Measurements from ENCODE around the gene ZNF236. TPM values are rescaled to one million over a fixed set of nuclear protein-coding genes. Genes with fewer than 3 reads are reported as not detected.
"Not testable (repeated sequence)": the region's sequence is repeated elsewhere in the genome, so short reads cannot be mapped to it uniquely, and the experiment has no call there.

Gene ZNF236
- total RNA-seq, 2 donors from 2014 or later = 11.7 to 12.1 TPM

DNA sequence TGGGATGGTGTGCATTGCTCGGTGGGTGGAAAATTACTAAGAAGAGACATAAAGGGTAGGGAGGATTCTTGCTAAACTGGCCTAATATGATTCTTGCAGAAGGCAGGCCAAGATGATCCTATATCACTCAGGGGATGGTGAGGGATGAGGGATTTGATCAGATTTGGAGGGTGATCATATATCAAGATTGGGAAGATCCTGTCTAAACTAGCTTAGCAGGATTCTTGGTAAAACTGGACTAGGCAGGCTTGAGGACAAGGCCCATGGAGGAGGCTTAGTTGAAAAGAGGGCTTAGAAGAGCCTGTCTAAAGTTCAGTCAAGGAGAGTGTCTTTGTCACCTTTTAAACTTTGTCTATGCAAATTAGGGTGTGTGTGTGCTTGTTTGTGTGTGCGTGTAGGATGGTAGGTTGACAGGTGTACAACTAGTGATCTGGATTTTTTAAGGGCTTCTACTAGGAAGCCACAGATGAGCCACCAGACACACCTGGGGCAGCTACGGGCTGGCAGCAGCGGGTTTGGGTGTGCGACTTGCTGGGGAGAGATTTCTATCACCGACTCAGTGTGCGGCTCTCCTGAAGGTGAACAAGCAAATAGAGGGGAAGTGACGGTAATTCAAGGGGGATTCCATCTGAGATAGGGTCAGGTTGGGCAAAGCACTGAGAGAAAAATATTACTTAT is 168.1 kb downstream of the ZNF236 start:
- intact Hi-C loops (cut with DNase I); DNase-seq; ATAC-seq: not testable (repeated sequence)

DNA sequence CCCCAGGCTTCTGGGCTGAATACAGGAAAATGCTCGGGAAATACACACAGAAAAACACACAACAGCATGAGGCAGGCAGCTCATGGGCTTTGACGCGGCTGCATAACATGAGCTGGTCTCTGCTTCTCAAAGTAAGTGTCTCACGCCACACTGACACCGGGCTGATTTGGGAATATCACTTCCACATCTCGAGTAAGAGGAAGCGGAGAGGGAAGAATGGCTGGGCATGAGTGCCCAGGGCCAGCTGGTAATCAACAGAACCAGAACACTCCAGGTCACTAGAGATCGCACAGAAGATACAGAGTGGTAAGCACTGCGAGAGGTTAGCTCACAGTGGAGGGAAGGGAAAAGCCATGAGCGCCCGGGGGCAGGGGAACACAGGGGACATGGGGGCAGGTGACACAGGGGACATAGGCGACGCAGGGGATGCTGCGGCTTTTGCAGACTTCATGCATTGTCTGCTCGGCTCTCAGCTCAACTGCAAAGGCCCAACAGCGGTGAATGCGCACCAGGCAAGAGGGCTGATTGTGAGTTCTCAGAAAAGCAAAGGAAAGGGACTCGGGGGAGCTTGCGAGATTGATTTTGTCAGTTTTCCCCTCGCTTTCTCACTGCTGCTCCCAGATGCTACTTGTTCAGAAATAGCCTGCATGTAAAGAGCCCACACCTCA is 168.8 kb downstream of the ZNF236 start:
- ATAC-seq (peak in 1 of 2 donors; percentile 11), DNase-seq (no peak)
- intact Hi-C loops (cut with DNase I) = no loop called here

DNA sequence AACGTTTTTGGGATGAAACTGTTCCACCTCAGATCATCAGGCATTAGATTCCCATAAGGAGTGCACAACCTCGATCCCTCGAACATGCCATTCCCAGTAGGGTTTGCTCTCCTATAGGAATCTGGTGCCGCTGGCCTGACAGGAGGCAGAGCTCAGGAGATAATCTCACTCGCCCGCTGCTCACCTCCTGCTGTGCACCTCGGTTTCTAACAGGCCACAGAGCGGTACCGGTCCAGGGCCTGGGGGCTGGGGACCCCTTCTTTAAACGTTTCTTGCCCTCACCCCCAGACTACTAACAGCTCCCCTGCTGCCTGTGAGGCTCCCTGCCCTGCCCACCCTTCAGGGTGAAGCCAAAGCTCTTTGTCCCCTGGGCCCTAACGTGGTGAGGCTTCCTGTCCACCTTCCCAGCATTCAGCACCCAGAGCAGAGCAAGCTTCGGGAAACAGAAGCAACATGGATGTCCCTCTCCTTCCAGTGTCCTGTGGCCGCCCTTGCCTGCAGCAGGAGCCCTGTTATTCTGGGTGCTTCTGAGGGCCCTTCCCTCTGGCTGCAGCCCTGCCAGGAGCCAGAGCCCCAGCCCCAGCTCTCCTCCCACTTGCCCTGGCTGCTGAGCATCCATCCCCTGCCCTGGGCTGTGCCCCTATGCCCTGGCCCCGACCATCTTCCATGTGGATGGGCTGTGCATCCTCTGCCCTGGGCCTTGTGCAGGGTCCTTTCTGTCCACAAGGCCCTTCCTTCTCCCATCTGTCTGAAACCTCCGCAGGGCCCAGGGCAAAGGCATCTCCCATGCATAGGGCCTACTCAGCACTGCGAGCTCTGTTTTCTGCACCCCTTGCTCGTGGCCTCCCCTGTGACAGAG is 170.1 kb downstream of the ZNF236 start:
- no peak for ATAC-seq
- DNase-seq = no peak
- intact Hi-C loops (cut with DNase I) = no loop called here

DNA sequence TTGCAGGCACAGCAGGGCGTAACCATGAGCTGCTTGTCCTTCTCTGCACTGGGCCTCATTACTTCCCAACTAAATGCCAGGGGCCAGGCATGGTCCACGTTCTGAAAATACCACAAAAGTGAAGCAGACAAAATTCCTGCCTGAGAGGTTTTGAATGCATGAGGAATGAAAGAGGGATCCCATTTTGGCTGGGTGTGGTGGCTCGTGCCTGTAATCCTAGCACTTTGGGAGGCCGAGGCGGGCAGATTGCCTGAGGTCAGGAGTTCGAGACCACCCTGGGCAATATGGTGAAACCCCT is 170.7 kb downstream of the ZNF236 start:
- intact Hi-C loops (cut with DNase I) = no loop called here
- DNase-seq = no peak
- no peak for ATAC-seq

DNA sequence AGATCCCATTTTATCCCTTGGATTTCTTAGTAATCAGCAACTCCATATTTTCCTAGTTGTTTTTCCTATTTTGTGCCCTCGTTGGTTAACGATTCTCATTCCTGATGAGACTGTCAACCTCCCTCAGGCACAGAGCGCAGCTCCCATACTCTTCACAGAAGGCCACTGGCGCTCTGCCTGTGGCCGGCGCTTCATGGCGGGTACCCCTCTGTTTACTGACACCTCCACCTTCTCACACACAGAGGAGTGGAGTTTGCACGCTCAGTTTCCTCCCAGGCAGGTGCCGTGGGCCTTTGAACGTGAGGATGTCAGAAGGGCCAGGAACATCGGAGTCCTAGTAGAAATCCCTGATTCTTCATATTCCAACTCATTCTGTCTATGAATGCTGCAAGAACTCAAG is 171.2 kb downstream of the ZNF236 start:
- intact Hi-C loops (cut with DNase I) = no loop called here
- DNase-seq (no peak), ATAC-seq (no peak)

DNA sequence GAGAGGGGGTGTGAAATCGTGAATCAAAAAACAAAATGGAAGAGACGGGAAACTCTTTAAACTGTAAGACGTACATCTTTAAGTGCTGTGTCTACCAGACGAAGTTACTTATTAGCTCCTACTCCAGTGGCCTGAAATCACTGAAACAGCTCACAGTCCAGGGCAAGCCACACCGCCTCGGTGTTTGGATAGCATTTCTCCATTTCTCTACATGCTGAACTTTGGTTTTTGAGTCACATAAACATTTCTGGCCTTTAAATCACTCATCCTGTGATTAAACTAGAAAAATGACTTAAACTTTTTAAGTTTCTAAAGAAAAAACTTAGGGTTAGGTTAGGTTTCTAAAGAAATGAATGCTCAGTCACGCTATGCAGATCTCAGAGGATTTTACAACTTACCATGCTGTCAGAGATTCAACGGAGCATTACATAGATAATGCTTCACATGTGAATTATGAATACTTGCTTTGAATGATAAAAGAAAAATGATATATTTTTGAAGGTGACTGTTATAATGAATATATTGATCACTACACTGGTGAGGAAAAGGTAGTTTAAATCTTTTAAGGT is 171.8 kb downstream of the ZNF236 start:
- no peak for DNase-seq
- no peak for ATAC-seq
- intact Hi-C loops (cut with DNase I) = no loop called here

DNA sequence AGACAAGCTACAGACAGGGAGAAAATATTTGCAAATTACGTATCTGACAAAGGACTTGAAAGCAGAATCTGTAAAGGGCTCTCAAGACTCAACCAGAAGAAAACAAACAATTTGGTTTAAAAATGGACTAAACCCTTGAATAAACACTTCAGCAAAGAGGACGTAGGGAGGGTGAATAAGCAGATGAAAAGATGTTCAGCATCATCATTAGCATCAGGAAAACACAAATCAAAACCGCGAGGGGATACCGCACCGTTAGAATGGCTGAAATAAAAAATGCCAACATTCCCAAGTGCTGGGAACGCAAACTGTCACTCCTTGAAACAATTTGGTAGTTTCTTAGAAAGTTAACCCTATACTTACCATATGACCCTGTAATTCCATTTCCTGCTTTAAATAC is 173.5 kb downstream of the ZNF236 start:
- no peak for DNase-seq
- no peak for ATAC-seq
- intact Hi-C loops (cut with DNase I) = no loop called here

DNA sequence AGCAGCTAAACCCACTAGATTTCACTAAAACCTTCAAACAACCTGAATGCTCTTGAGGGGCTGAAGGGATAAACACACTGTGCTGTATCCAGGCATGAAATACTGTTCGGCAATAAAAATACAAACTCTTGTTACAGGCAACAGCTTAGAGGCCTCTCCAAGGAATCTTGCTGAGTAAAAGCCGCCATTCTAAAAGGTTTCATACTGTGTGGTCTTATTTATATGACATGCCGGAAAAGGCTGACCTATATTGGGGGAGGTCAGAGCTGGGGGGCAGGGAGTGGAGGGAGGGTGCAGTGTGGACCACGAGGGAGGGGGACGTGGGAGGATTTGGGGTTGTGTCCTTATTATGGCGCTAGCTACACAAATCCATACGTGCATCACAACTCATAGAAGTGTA is 174.1 kb downstream of the ZNF236 start:
- no peak for ATAC-seq
- DNase-seq = no peak
- intact Hi-C loops (cut with DNase I) = no loop called here

DNA sequence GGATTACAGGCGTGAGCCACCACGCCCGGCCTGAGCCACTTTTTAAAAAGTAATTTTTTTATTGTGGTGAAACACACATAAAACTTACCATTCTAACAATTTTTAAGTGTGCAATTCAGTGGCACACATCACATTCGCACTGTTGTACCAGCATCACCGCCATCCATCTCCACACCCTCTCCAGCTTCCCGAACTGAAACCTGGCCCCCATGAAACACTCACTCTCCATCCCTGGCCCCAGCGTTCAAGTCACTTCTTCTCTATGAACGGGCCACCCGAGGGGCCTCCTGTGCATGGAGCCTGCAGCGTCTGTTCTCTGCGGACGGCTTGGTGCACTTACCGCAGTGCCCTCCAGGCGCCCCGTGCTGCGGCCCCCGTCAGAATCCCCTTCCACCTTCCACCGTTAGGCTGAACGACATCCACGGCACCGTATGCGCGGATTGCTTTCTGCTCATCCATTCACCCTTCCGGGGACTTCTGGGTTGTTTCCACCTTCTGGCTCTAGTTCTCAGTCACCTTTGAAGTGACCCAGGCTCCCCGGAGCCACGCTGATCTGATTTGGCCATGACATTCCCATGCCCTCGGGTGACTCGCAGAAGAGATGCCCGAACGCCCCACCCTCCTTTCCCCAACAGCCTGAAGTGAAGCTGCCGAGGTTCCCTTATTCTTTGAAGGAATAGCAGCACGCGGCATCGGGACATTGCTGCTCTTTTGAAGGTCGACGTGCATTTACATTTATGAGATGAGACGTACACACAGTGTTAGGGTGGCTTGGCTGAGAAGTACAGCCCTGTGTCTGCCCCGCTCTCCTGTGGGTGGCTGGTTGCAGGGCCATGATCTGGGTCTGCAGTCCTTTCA is 175.8 kb downstream of the ZNF236 start:
- intact Hi-C loops (cut with DNase I) = no loop called here
- ATAC-seq = no peak
- DNase-seq = no peak

DNA sequence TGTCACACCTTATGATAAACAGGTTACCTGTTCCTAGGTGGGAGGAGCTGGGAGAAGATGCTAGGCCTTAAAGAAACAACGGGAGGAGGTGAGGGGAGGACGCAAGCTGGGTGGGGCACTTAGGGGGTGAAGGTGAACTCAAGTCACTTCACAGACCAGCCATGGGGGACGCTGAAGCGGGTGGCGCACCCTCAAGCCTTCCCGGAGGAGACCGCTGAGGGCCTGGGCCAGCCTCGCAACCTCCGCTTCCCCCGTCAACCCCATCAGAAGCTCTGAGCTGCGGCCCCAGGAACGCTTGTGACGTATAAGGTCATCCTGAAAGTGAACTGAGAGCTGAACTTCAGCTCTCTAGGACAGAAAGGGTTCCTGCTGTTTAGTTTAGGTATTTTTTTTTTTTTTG is 176.7 kb downstream of the ZNF236 start:
- ATAC-seq (no peak), DNase-seq (no peak)
- intact Hi-C loops (cut with DNase I) = no loop called here

DNA sequence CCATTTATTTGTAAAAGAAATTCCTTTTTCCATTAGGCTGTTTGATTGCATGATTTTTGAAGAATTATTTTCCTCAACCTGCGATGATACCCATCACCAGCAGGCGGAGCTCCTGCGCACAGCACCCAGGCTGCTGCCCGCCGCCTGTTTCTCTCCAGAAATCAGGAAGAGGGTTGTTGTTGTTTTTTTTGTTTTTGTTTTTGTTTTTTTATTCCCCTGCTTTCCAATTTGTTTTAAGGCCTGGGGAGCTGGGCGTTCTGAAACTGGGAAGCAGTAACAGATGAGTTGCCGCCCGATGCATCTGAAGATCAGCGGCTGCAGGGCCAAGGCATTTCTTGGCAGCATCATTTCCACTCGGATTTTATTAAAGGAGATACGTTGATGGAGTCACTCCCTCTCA is 178.2 kb downstream of the ZNF236 start:
- ATAC-seq = peak in 1 of 2 donors; percentile 28
- intact Hi-C loops (cut with DNase I) = loop anchor here (2.0 to 10.0 kb wide), 6 partner anchors 52 to 647 kb away; no protein-coding TSS in a partner anchor

DNA sequence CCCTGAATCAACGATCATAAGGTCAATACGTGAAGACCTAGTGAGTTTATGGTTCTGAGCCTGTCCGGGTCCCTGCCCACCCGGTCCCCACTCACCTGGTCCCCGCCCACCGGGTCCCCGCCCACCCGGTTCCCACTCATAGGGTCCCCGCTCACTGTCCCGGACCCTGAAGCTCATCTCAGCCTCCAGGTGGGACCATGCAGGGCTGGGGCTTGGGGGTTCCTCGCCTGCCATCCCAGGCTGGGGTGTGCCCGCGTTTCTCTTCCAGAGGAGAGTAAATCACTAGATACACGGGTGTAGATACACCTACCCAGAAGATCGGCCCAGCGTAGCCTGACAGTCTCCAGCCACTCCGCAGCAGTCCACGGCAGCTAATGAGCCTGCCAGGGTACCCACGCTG is 178.7 kb downstream of the ZNF236 start:
- peak in 1 of 2 donors; percentile 24 for ATAC-seq
- intact Hi-C loops (cut with DNase I) = loop anchor here (2.0 to 10.0 kb wide), 6 partner anchors 51 to 646 kb away; no protein-coding TSS in a partner anchor
- DNase-seq = no peak

More for the DNA sequence above, 178.2 kb downstream of the ZNF236 start:
- DNase-seq = peak; percentile 61

DNA sequence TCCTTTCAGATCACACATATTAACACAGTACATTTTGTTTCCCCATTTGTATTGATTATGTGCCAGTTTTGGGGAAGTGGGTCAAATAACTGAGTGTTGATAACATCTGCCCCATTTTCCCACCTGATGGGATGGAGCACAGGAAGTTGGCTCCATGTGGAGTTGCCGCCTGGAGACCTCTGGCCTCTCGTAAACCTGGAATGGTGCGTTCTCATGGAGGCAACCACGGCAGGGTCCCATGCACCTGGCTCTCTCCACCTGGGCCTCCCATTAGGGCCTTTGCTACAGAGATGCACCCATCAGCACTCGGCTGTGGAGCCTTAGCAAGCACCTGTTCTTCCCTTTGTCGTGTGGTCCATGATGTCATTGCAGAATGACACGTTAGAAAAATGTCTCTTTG is 179.6 kb downstream of the ZNF236 start:
- no peak for ATAC-seq
- intact Hi-C loops (cut with DNase I) = loop anchor here (2.0 to 10.0 kb wide), 6 partner anchors 50 to 645 kb away; no protein-coding TSS in a partner anchor
- DNase-seq = no peak

DNA sequence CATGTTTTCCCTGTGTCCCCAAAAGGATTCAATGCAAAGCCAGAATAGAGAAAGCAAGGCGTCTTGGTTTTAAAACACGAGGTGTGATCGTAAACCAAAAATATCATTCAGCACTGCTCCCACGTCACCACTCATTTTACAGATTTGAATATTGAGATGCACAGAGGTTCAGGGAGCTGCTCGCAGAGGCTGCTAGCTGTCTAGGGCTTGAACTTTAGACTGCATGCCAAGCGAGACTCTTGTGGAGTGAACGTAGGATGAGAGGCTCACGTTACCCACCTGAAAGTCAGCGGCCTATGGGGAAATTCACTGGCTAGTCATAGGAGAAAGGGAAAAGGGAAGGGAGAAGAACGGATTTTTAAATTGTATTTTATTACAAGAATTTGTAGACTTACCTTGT is 180.1 kb downstream of the ZNF236 start:
- intact Hi-C loops (cut with DNase I) = loop anchor here (5.0 to 10.0 kb wide), 5 partner anchors 50 to 645 kb away; no protein-coding TSS in a partner anchor
- DNase-seq = no peak
- ATAC-seq = no peak

DNA sequence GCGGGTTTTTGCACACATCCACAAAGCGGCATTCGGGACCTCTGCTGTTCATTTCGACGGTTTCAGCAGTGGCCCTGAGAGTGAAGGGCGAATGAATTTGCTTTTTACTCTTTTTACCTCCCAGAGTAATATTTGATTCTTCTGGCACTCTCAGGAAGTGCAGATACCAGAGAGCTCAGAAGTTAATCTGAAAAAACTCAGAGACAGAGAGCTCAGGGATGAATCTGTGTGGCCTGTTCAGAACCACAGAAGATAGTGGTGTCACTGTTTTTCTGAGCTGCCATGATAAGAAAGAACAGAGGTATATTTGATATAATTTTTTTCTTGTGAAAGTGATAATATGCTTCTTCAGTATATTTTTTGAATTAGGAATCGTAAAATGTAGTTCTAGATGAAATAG is 181.0 kb downstream of the ZNF236 start:
- ATAC-seq = no peak
- intact Hi-C loops (cut with DNase I) = loop anchor here (5.0 to 10.0 kb wide), 5 partner anchors 49 to 644 kb away; no protein-coding TSS in a partner anchor
- no peak for DNase-seq

DNA sequence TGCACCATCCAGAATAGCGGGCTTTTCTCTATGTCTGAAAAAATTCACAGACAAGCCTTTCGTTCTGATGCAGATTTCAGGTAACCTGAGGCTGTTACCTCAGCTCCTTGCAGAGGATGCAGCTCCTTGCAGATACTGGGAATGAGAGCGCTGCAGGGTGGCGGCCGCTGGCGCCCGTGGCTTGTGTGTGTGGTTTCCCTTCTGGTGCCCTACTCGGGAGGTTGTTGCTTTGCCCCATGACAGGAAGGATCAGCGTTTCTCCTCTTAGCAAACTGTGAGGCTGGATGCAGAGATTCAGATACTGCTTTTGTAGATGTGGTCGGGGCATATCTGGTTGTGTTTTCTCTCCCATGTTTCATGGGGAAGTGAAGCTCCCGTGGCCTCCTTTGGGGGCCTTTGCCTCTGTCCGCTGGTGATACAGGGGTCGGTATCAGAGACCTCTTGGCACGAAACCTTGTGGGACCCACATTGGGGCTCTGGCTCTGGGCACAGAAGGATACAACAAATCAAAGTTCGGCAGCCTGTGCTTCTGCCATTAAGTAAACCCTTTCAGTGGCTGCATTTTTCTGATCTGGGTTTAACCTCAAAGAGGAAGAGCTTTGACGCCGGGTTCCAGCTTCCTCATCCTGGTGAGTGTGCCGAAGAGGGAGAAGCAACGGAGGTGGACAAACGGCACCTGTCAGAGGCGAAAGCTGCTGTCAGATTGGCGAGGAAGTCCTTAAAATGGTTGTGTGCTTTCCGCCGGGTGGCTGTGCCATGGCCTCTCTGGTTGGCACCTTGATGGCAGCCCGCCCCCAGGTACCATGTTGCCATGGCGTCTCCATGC is 182.4 kb downstream of the ZNF236 start:
- intact Hi-C loops (cut with DNase I) = loop anchor here (5.0 to 10.0 kb wide), 6 partner anchors 43 to 643 kb away; no protein-coding TSS in a partner anchor
- ATAC-seq (no peak), DNase-seq (no peak)

DNA sequence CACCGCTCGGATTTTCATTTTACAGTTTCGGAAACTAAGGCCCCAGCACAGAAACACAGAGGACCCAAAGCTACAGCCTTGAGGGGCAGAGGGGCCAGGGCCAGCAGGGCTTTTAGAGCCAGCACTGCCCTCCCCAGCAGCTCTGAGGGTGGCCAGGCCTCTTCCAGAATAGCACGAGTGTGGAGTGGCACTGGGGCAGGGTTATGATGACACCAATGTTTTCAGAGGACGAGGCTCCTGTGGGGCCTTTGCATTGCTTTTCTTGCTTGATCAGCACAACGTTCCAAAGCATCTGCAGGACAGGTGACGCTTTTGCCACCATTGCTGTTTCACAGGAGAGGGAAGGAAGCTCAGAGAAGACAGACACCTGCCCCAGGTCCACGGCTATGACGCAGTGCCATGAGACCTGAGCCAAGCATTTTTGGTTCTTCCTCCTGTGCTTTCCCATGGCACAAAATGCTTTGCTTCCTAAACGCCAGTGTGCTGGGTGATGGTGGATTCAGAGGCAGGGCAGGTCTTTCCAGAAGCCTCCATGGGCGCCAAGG is 183.4 kb downstream of the ZNF236 start:
- intact Hi-C loops (cut with DNase I) = loop anchor here in 1 of 2 donors (5.0 to 10.0 kb wide), 2 partner anchors 42 to 469 kb away; no protein-coding TSS in a partner anchor
- ATAC-seq = no peak
- DNase-seq = no peak
